ENCODE measurements around the gene RNF31. TPM values are rescaled to one million over a fixed set of nuclear protein-coding genes. Genes with fewer than 3 reads are reported as not detected.

Gene RNF31
- total and polyA plus RNA-seq, 4 donors: 31.7 to 82.4 (median 61.4) TPM

- WGBS, 2 donors: 94 to 95% methylated on average over 12 of the region's 12 CpGs
- Histone ChIP-seq H3K27me3 (ENCODE audit: control insufficient read depth in 3 of 3, insufficient read depth in 3 of 3, low read length in 2 of 3) (no peaks in the 10 kb centered on the region), H3K27ac (ENCODE audit: low read depth in 1 of 2, low read length in 1 of 2) (no peak overlapping the region), H3K36me3 (ENCODE audit: control insufficient read depth in 4 of 4, insufficient read depth in 4 of 4, low read length in 4 of 4) (peaks cover 21 to 36% (median 29%) of the 10 kb centered on the region in 4 donors), H3K9me3 (ENCODE audit: control insufficient read depth in 4 of 4, insufficient read depth in 3 of 4, low read length in 3 of 4) (no peaks in the 10 kb centered on the region), H3K9ac (ENCODE audit: insufficient read depth in 1 of 2, low read length in 2 of 2) (no peak overlapping the region), H3K4me3 (no peak overlapping the region), H3K4me1 (ENCODE audit: control insufficient read depth in 5 of 5, insufficient read depth in 5 of 5, low read length in 5 of 5) (peaks cover 0 to 15% (median 6%) of the 10 kb centered on the region in 5 donors)
- no peak for TF ChIP-seq CTCF (IDR thresholded peaks at IDR 0.05; ENCODE audit: control extremely low read depth, extremely low read depth)
- DNase-seq: no peak
- ATAC-seq (ENCODE audit: insufficient read depth, low FRiP score): no peak
Measured at GRCh38 chr14:24157331-24157730, 10.0 kb downstream of the RNF31 start.

- WGBS, 2 donors: 91 to 93% methylated on average over 11 of the region's 11 CpGs
- DNase-seq (no peak), ATAC-seq (ENCODE audit: insufficient read depth, low FRiP score) (no peak)
- no peak for TF ChIP-seq CTCF (IDR thresholded peaks at IDR 0.05; ENCODE audit: control extremely low read depth, extremely low read depth)
- Histone ChIP-seq H3K4me1 (ENCODE audit: control insufficient read depth in 5 of 5, insufficient read depth in 5 of 5, low read length in 5 of 5) (peaks cover 0 to 15% (median 8%) of the 10 kb centered on the region in 5 donors), H3K36me3 (ENCODE audit: control insufficient read depth in 4 of 4, insufficient read depth in 4 of 4, low read length in 4 of 4) (peaks cover 25 to 57% (median 40%) of the 10 kb centered on the region in 4 donors), H3K9ac (ENCODE audit: insufficient read depth in 1 of 2, low read length in 2 of 2) (no peak overlapping the region), H3K9me3 (ENCODE audit: control insufficient read depth in 4 of 4, insufficient read depth in 3 of 4, low read length in 3 of 4) (no peaks in the 10 kb centered on the region), H3K4me3 (no peak overlapping the region), H3K27me3 (ENCODE audit: control insufficient read depth in 3 of 3, insufficient read depth in 3 of 3, low read length in 2 of 3) (no peaks in the 10 kb centered on the region), H3K27ac (ENCODE audit: low read depth in 1 of 2, low read length in 1 of 2) (peak overlapping the region; percentile 65 to 69)
Measured at GRCh38 chr14:24159777-24160498, 12.6 kb downstream of the RNF31 start.

- ATAC-seq (ENCODE audit: insufficient read depth, low FRiP score): no peak
- no peaks in the 10 kb centered on the region for H3K27me3 ChIP-seq (ENCODE audit: control insufficient read depth in 3 of 3, insufficient read depth in 3 of 3, low read length in 2 of 3)
- DNase-seq: no peak
- peak overlapping the region; percentile 65 to 69 for H3K27ac ChIP-seq (ENCODE audit: low read depth in 1 of 2, low read length in 1 of 2)
- H3K4me1 ChIP-seq (ENCODE audit: control insufficient read depth in 5 of 5, insufficient read depth in 5 of 5, low read length in 5 of 5): peaks cover 0 to 15% (median 8%) of the 10 kb centered on the region in 5 donors
- H3K36me3 ChIP-seq (ENCODE audit: control insufficient read depth in 4 of 4, insufficient read depth in 4 of 4, low read length in 4 of 4): peaks cover 25 to 57% (median 42%) of the 10 kb centered on the region in 4 donors
- WGBS, 2 donors: 96 to 98% methylated on average over 4 of the region's 4 CpGs
- TF ChIP-seq CTCF (IDR thresholded peaks at IDR 0.05; ENCODE audit: control extremely low read depth, extremely low read depth): no peak
- no peak overlapping the region for H3K4me3 ChIP-seq
- no peak overlapping the region for H3K9ac ChIP-seq (ENCODE audit: insufficient read depth in 1 of 2, low read length in 2 of 2)
- H3K9me3 ChIP-seq (ENCODE audit: control insufficient read depth in 4 of 4, insufficient read depth in 3 of 4, low read length in 3 of 4): no peaks in the 10 kb centered on the region
Measured at GRCh38 chr14:24160499-24160849, 13.2 kb downstream of the RNF31 start.

All from lung (tissue), 12 donors.